Osteocyte (in vitro differentiated cells): ENCODE results near the gene KRTAP10-7. TPM values are rescaled to one million over a fixed set of nuclear protein-coding genes. Genes with fewer than 3 reads are reported as not detected.
"Not testable (repeated sequence)": the region's sequence is repeated elsewhere in the genome, so short reads cannot be mapped to it uniquely, and the experiment has no call there.

Experiments
- DNase-seq: peaks from one replicate; pipeline ENCODE4 v3.0.0; 2021; ENCODE audit warnings: mixed read lengths; ENCODE audit not compliant: unreplicated experiment; ENCODE audit errors: extremely low spot score
- H3K27ac Mint-ChIP-seq: one replicate; pipeline ENCODE4 v1.8.0; 2021; ENCODE audit warnings: mild to moderate bottlenecking, mixed read lengths; ENCODE audit not compliant: unreplicated experiment
- H3K27me3 Mint-ChIP-seq: one replicate; pipeline ENCODE4 v1.8.0; 2021; ENCODE audit warnings: mixed read lengths; ENCODE audit not compliant: unreplicated experiment
- H3K36me3 Mint-ChIP-seq: one replicate; pipeline ENCODE4 v1.8.0; 2021; ENCODE audit warnings: mixed read lengths; ENCODE audit not compliant: unreplicated experiment
- H3K4me1 Mint-ChIP-seq: one replicate; pipeline ENCODE4 v1.8.0; 2021; ENCODE audit warnings: mixed read lengths; ENCODE audit not compliant: unreplicated experiment
- H3K4me3 Mint-ChIP-seq: one replicate; pipeline ENCODE4 v1.8.0; 2021; ENCODE audit warnings: mild to moderate bottlenecking, moderate library complexity, mixed read lengths; ENCODE audit not compliant: unreplicated experiment
- H3K9me3 Mint-ChIP-seq: one replicate; pipeline ENCODE4 v1.8.0; 2021; ENCODE audit warnings: mixed read lengths; ENCODE audit not compliant: unreplicated experiment
- long read RNA-seq: library from polyadenylated mRNA; unstranded; transcript quantifications from one replicate; pipeline ENCODE4 v2.0.0, GENCODE V29; 2021
- total RNA-seq: library from RNA; stranded (reverse); gene quantifications from 2 replicates; pipeline ENCODE4 v1.2.1, GENCODE V29; 2021
- TF ChIP-seq, protein P1 (sequence below): fragments of 200-600 bp; sonication (generic); IDR thresholded peaks from 2 replicates; pipeline ENCODE4 v1.5.0; 2021; ENCODE audit warnings: antibody characterized with exemption, mild to moderate bottlenecking, moderate library complexity

KRTAP10-7 gene, protein sequence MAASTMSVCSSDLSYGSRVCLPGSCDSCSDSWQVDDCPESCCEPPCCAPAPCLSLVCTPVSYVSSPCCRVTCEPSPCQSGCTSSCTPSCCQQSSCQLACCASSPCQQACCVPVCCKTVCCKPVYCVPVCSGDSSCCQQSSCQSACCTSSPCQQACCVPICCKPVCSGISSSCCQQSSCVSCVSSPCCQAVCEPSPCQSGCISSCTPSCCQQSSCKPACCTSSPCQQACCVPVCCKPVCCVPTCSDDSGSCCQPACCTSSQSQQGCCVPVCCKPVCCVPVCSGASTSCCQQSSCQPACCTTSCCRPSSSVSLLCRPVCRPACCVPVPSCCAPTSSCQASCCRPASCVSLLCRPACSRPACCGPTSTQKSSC
- not detected in 2 replicates for total RNA-seq
- long read RNA-seq, result 0 reads

DNA sequence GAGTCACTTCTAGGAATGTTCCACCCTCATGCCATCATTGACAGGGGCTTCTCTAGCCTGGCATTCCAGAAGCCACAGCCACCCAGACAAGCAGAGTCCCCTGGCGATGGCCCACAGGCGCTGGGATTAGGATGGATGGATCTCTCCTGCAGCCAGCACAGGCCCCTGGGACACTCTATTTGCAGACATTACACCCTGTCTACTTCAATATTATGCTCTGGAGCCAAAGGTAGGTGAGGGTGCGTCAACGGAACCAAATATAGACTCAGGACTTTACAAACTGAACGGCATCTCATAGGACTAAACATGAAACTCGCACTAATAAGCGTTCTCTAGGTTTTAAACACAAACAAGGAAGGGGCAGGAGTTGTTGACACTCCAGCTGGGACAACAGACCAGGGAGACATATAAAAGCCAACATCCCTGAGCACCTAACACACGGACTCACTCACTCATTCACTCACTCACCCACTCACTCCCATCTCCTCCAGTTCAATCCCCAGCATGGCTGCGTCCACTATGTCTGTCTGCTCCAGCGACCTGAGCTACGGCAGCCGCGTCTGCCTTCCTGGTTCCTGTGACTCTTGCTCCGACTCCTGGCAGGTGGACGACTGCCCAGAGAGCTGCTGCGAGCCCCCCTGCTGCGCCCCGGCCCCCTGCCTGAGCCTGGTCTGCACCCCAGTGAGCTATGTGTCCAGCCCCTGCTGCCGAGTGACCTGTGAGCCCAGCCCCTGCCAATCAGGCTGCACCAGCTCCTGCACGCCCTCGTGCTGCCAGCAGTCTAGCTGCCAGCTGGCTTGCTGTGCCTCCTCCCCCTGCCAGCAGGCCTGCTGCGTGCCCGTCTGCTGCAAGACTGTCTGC is at the start of gene KRTAP10-7:
Gene KRTAP10-7 (plus strand): TSS at position 480 of the 861 bp plus-strand sequence. CDS start 25 bp downstream, at position 505.
- DNase-seq, result peak; percentile 63
- H3K9me3 Mint-ChIP-seq, H3K4me1 Mint-ChIP-seq, H3K36me3 Mint-ChIP-seq, H3K4me3 Mint-ChIP-seq, H3K27ac Mint-ChIP-seq: not testable (repeated sequence)
- H3K27me3 Mint-ChIP-seq, result peaks cover 34% of the 10 kb centered on the region

DNA sequence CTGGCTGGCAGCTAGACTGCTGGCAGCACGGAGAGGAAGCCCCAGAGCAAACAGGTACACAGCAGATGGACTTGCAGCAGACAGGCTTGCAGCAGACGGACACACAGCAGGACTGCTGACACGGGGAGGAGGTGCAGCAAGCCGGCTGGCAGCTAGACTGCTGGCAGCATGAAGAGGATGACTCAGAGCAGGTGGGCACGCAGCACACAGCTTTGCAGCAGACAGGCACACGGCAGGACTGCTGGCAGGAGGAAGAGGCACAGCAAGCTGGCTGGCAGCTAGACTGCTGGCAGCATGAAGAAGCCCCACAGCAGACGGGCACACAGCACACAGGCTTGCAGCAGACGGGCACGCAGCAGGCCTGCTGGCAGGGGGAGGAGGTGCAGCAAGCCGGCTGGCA is 49.6 kb upstream of the KRTAP10-7 start:
- H3K4me3 Mint-ChIP-seq, result no peak overlapping the region
- DNase-seq, result no peak
- H3K9me3 Mint-ChIP-seq, result peaks cover 10% of the 10 kb centered on the region
- peaks cover 3% of the 10 kb centered on the region for H3K4me1 Mint-ChIP-seq
- no peak overlapping the region for H3K27ac Mint-ChIP-seq
- peaks cover 5% of the 10 kb centered on the region for H3K36me3 Mint-ChIP-seq
- H3K27me3 Mint-ChIP-seq, result peaks cover 47% of the 10 kb centered on the region
- TF ChIP-seq, protein P1, sequence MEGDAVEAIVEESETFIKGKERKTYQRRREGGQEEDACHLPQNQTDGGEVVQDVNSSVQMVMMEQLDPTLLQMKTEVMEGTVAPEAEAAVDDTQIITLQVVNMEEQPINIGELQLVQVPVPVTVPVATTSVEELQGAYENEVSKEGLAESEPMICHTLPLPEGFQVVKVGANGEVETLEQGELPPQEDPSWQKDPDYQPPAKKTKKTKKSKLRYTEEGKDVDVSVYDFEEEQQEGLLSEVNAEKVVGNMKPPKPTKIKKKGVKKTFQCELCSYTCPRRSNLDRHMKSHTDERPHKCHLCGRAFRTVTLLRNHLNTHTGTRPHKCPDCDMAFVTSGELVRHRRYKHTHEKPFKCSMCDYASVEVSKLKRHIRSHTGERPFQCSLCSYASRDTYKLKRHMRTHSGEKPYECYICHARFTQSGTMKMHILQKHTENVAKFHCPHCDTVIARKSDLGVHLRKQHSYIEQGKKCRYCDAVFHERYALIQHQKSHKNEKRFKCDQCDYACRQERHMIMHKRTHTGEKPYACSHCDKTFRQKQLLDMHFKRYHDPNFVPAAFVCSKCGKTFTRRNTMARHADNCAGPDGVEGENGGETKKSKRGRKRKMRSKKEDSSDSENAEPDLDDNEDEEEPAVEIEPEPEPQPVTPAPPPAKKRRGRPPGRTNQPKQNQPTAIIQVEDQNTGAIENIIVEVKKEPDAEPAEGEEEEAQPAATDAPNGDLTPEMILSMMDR, result no peak

DNA sequence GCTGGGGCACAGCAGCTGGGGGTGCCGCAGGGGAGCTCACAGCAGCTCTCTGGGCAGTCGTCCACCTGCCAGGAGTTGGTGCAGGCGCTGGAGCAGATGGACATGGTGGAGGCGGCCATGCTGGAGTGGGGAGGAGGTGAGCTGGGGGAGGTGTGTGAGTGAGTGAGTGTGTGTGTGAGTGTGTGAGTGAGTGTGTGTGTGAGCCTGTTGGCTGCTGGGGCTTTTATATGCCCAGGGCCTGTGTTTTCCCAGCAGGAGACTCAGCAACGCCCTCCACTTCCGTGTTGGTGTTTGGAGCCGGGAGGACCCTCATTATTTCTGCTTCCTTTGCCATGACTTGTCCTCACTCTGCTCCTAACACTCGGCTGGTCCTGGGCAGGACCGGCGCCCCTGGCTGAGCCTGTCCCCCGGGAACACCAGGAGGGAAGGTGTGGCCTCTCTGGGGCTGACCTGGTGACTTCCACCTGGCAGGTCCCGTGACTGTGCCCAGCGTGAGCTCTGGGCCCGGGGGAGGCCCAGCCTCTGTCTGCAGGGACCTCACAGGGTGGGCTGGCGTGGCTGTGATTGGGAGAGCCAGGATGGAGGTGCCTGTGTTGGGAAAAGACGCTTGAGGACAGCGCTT is 48.9 kb upstream of the KRTAP10-7 start, which contains the start of gene KRTAP10-2:
Gene KRTAP10-2 (minus strand): TSS at position 166 of the 622 bp plus-strand sequence. CDS start 47 bp downstream, at position 119.
- Mint-ChIP-seq H3K9me3 (peaks cover 10% of the 10 kb centered on the region), H3K36me3 (peaks cover 5% of the 10 kb centered on the region), H3K27ac (no peak within 1 kb of the TSS), H3K4me1 (peaks cover 3% of the 10 kb centered on the region), H3K27me3 (peaks cover 50% of the 10 kb centered on the region), H3K4me3 (no peak within 1 kb of the TSS)
- TF ChIP-seq, protein P1, result no peak
- peak; percentile 83 for DNase-seq

DNA sequence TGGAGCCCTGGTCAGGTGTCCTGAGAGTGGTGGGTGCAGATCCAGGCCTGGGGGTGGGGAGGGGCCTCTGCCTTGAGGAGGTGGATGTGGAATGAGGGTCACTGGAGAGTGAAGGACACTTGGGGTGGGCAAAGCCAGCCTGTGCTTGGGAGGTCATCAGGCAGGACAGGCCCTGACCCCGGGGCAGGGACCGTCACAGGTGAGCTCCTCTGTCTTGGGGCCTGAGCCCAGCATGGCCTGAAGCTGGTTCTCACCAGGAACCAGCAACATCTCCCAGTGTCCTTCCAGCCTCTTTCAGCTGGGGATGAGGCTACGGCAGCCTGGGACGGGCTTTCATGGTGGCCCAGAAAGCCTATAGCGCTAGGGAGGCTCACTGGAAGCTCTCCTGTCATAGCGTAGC is 48.3 kb upstream of the KRTAP10-7 start:
- Mint-ChIP-seq H3K4me1 (peaks cover 3% of the 10 kb centered on the region), H3K27ac (no peak overlapping the region), H3K36me3 (peaks cover under 1% of the 10 kb centered on the region), H3K9me3 (peaks cover 3% of the 10 kb centered on the region), H3K27me3 (peaks cover 45% of the 10 kb centered on the region), H3K4me3 (no peak overlapping the region)
- TF ChIP-seq, protein P1, result no peak
- no peak for DNase-seq

DNA sequence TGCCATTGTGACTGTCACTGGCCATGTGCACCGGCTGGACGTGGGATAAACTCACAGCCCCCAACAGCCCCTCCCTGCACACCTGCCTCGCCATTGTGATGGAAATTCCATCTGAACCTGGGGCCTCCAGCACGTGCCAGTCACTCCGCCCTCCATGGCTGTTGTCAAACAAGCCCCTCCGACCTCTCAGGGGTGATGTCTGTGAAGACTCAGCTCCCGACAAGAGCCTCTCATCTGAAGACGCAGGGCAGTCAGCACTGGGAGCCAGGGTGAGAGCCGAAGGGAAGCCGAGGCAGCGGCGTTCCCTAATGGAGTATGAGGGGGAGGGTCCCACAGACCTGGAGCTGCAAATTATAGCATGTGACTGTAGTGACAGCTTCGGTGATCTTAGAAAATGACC is 47.7 kb upstream of the KRTAP10-7 start:
- H3K36me3 Mint-ChIP-seq, result no peaks in the 10 kb centered on the region
- no peak overlapping the region for H3K27ac Mint-ChIP-seq
- no peaks in the 10 kb centered on the region for H3K9me3 Mint-ChIP-seq
- no peak overlapping the region for H3K4me3 Mint-ChIP-seq
- TF ChIP-seq, protein P1, result no peak
- DNase-seq, result peak; percentile 80
- peaks cover 48% of the 10 kb centered on the region for H3K27me3 Mint-ChIP-seq
- peaks cover 3% of the 10 kb centered on the region for H3K4me1 Mint-ChIP-seq
